ENCODE data around the gene NDUFS8.

The NDUFS8 gene

GRCh38 chr11:67997475-67997921 lies 33.0 kb upstream of the NDUFS8 start:
- Histone ChIP-seq H3K27me3 (ENCODE audit: control insufficient read depth, insufficient read depth, low read length) (no peaks in the 10 kb centered on the region), H3K9me3 (ENCODE audit: control insufficient read depth, low read length) (no peaks in the 10 kb centered on the region), H3K27ac (no peak overlapping the region), H3K36me3 (ENCODE audit: control insufficient read depth, insufficient read depth, low read length) (no peaks in the 10 kb centered on the region), H2AFZ (no peak overlapping the region), H3K4me3 (ENCODE audit: low read depth, low read length) (no peak overlapping the region), H3K4me1 (no peaks in the 10 kb centered on the region), H3K9ac (no peak overlapping the region), H3K79me2 (no peaks in the 10 kb centered on the region), H3K4me2 (ENCODE audit: low read length) (no peak overlapping the region)
- TF ChIP-seq CTCF (IDR thresholded peaks at IDR 0.05): no peak

GRCh38 chr11:67998150-67999045 lies 32.1 kb upstream of the NDUFS8 start:
- no peak overlapping the region for H2AFZ ChIP-seq
- H3K27me3 ChIP-seq (ENCODE audit: control insufficient read depth, insufficient read depth, low read length): no peaks in the 10 kb centered on the region
- no peak overlapping the region for H3K9ac ChIP-seq
- H3K27ac ChIP-seq: no peak overlapping the region
- TF ChIP-seq CTCF (IDR thresholded peaks at IDR 0.05): no peak
- H3K9me3 ChIP-seq (ENCODE audit: control insufficient read depth, low read length): no peaks in the 10 kb centered on the region
- H3K4me3 ChIP-seq (ENCODE audit: low read depth, low read length): no peak overlapping the region
- no peaks in the 10 kb centered on the region for H3K4me1 ChIP-seq
- H3K79me2 ChIP-seq: no peaks in the 10 kb centered on the region
- H3K36me3 ChIP-seq (ENCODE audit: control insufficient read depth, insufficient read depth, low read length): no peaks in the 10 kb centered on the region
- no peak overlapping the region for H3K4me2 ChIP-seq (ENCODE audit: low read length)

- TF ChIP-seq CTCF (IDR thresholded peaks at IDR 0.05): no peak
These were observed 31.3 kb upstream of the NDUFS8 start for GRCh38 chr11:67999201-67999629.

GRCh38 chr11:67999704-68000103 lies 30.8 kb upstream of the NDUFS8 start:
- no peak for TF ChIP-seq CTCF (IDR thresholded peaks at IDR 0.05)
- no peak overlapping the region for H2AFZ ChIP-seq
- no peak overlapping the region for H3K27ac ChIP-seq
- no peak overlapping the region for H3K4me2 ChIP-seq (ENCODE audit: low read length)
- H3K9ac ChIP-seq: no peak overlapping the region
- no peaks in the 10 kb centered on the region for H3K27me3 ChIP-seq (ENCODE audit: control insufficient read depth, insufficient read depth, low read length)
- no peaks in the 10 kb centered on the region for H3K4me1 ChIP-seq
- H3K9me3 ChIP-seq (ENCODE audit: control insufficient read depth, low read length): no peaks in the 10 kb centered on the region
- H3K4me3 ChIP-seq (ENCODE audit: low read depth, low read length): no peak overlapping the region
- no peaks in the 10 kb centered on the region for H3K79me2 ChIP-seq
- no peaks in the 10 kb centered on the region for H3K36me3 ChIP-seq (ENCODE audit: control insufficient read depth, insufficient read depth, low read length)

More at GRCh38 chr11:67999201-67999629, 31.3 kb upstream of the NDUFS8 start:
- Histone ChIP-seq H3K79me2 (no peaks in the 10 kb centered on the region), H3K9me3 (ENCODE audit: control insufficient read depth, low read length) (no peaks in the 10 kb centered on the region), H3K27me3 (ENCODE audit: control insufficient read depth, insufficient read depth, low read length) (no peaks in the 10 kb centered on the region), H3K27ac (no peak overlapping the region), H2AFZ (no peak overlapping the region), H3K4me3 (ENCODE audit: low read depth, low read length) (no peak overlapping the region), H3K4me2 (ENCODE audit: low read length) (no peak overlapping the region), H3K36me3 (ENCODE audit: control insufficient read depth, insufficient read depth, low read length) (no peaks in the 10 kb centered on the region), H3K9ac (no peak overlapping the region), H3K4me1 (no peaks in the 10 kb centered on the region)

GRCh38 chr11:68002575-68002937 lies 27.9 kb upstream of the NDUFS8 start:
- Histone ChIP-seq H2AFZ (no peak overlapping the region), H3K79me2 (no peaks in the 10 kb centered on the region), H3K9me3 (ENCODE audit: control insufficient read depth, low read length) (no peaks in the 10 kb centered on the region), H3K27me3 (ENCODE audit: control insufficient read depth, insufficient read depth, low read length) (no peaks in the 10 kb centered on the region), H3K27ac (no peak overlapping the region), H3K4me2 (ENCODE audit: low read length) (no peak overlapping the region), H3K4me3 (ENCODE audit: low read depth, low read length) (no peak overlapping the region), H3K4me1 (no peaks in the 10 kb centered on the region), H3K36me3 (ENCODE audit: control insufficient read depth, insufficient read depth, low read length) (no peaks in the 10 kb centered on the region), H3K9ac (no peak overlapping the region)
- TF ChIP-seq CTCF (IDR thresholded peaks at IDR 0.05): no peak
